ENCODE data around the gene TXNDC11.

- TF ChIP-seq CTCF (IDR thresholded peaks at IDR 0.05): no peak
- peak in 1 of 4 donors; percentile 19 for TF ChIP-seq EP300 (IDR thresholded peaks at IDR 0.05)
- TF ChIP-seq POLR2AphosphoS5 (IDR thresholded peaks at IDR 0.05): no peak
Observed at GRCh38 chr16:11721781-11722467, 20.7 kb downstream of the TXNDC11 start.

All from upper lobe of left lung (tissue), 4 donors.